ENCODE measurements around the gene NTM.

GRCh38 chr11:132187386-132187785 lies 817.0 kb downstream of the NTM start:
- TF ChIP-seq EZH2phosphoT487 (IDR thresholded peaks at IDR 0.05; ENCODE audit: low read depth) = no peak
- TF ChIP-seq, protein P1, sequence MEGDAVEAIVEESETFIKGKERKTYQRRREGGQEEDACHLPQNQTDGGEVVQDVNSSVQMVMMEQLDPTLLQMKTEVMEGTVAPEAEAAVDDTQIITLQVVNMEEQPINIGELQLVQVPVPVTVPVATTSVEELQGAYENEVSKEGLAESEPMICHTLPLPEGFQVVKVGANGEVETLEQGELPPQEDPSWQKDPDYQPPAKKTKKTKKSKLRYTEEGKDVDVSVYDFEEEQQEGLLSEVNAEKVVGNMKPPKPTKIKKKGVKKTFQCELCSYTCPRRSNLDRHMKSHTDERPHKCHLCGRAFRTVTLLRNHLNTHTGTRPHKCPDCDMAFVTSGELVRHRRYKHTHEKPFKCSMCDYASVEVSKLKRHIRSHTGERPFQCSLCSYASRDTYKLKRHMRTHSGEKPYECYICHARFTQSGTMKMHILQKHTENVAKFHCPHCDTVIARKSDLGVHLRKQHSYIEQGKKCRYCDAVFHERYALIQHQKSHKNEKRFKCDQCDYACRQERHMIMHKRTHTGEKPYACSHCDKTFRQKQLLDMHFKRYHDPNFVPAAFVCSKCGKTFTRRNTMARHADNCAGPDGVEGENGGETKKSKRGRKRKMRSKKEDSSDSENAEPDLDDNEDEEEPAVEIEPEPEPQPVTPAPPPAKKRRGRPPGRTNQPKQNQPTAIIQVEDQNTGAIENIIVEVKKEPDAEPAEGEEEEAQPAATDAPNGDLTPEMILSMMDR (IDR thresholded peaks at IDR 0.05; ENCODE audit: low read depth, low read length) = no peak

All from OCI-LY3 (cell line).